Thymus (tissue), 11 donors: ENCODE results near the gene CEP72. TPM values are rescaled to one million over a fixed set of nuclear protein-coding genes. Genes with fewer than 3 reads are reported as not detected.

Source experiments
- DNase-seq, 9 donors: peaks; one replicate each; pipeline ENCODE4 v3.0.0-alpha.2; 2013; ENCODE audit warnings: low spot score in 9 of 9, low read depth in 6 of 9, missing footprints in 1 of 9
- H3K27ac ChIP-seq, 2 donors: one replicate each; pipeline ENCODE4 v1.5.1; 2013; ENCODE audit warnings: control low read depth in 1 of 2, low read depth in 1 of 2, low read length in 1 of 2, mild to moderate bottlenecking in 1 of 2, moderate library complexity in 1 of 2
- H3K27me3 ChIP-seq, 2 donors: one replicate each; pipeline ENCODE4 v1.5.1; 2013; ENCODE audit warnings: low read length in 1 of 2; ENCODE audit not compliant: control insufficient read depth in 2 of 2, insufficient read depth in 1 of 2
- H3K36me3 ChIP-seq, 2 donors: one replicate each; pipeline ENCODE4 v1.5.1; 2013; ENCODE audit warnings: low read length in 1 of 2, mild to moderate bottlenecking in 1 of 2, moderate library complexity in 1 of 2; ENCODE audit not compliant: control insufficient read depth in 2 of 2, insufficient read depth in 2 of 2
- H3K4me1 ChIP-seq, 2 donors: one replicate each; pipeline ENCODE4 v1.5.1; 2013; ENCODE audit warnings: low read length in 2 of 2; ENCODE audit not compliant: control insufficient read depth in 2 of 2, insufficient read depth in 2 of 2
- H3K4me3 ChIP-seq, 2 donors: one replicate each; pipeline ENCODE4 v1.5.1; 2013; ENCODE audit warnings: low read length in 2 of 2, control low read depth in 1 of 2, mild to moderate bottlenecking in 1 of 2
- H3K9me3 ChIP-seq, 2 donors: one replicate each; pipeline ENCODE4 v1.5.1; 2013; ENCODE audit warnings: low read length in 1 of 2, mild to moderate bottlenecking in 1 of 2; ENCODE audit not compliant: control insufficient read depth in 2 of 2, insufficient read depth in 1 of 2
- WGBS: extraction: QIAGEN DNeasy Blood & Tissue Kit; methylation state at CpG from one replicate; pipeline ENCODE4 v1.1.7; 2013; 5-methylcytosine and 5-hydroxymethylcytosine counted together
- polyA plus RNA-seq: library from polyadenylated mRNA; stranded (reverse); fragments of 200-250 nt; gene quantifications from one replicate; pipeline ENCODE4 v1.2.3, GENCODE V29; 2013
- total RNA-seq: library from RNA; stranded (reverse); fragments of 120-200 nt; gene quantifications from one replicate; pipeline ENCODE4 v1.2.4, GENCODE V29; 2013
- donor health status: healthy.

CEP72 gene
- total and polyA plus RNA-seq, 2 donors: 5.0 to 6.0 TPM

DNA sequence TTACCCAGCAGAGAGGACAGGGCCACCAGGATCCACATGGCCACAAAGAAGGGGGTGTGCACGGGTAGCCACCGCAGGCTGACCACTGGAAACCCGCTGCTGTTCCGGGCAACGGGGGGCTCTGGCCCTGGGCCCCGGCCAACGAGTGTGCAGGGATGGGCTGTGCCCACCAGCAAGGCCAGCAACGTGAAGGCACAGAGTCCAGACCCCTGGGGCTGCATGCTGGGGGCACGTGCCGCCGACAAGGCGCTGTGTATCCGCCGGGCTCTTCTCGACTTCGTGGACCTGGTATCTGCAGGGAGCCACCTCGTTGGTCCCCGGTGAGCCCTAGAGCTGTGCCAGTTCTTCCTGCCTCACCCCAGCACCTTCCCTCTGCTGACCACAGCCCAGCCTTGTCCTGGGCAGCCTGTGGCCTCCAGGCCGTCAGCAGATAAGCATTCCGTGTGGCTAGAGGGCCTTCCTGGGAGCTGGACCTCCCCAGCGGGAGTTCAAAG lies 42.2 kb upstream of the CEP72 start:
- DNase-seq: no peak
- Histone ChIP-seq H3K27ac (no peak overlapping the region), H3K4me3 (no peak overlapping the region), H3K27me3 (peaks cover 5 to 37% of the 10 kb centered on the region in 2 donors), H3K36me3 (no peaks in the 10 kb centered on the region), H3K9me3 (no peaks in the 10 kb centered on the region), H3K4me1 (no peaks in the 10 kb centered on the region)
- WGBS: 92% methylated on average over 21 of the region's 21 CpGs

DNA sequence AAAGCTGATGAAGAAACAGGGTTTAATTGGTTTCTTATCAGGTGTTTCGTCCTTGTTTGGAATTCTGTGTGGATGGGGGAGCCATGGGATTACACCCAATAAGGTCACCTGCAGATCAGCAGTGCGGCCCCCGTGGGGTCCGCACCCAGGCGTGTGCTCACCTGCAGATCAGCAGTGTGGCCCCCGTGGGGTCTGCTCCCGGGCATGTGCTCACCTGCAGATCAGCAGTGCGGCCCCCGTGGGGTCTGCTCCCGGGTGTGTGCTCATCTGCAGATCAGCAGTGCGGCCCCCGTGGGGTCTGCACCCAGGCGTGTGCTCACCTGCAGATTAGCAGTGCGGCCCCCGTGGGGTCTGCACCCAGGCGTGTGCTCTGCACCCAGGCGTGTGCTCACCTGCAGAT lies 41.7 kb upstream of the CEP72 start:
- Histone ChIP-seq H3K36me3 (no peaks in the 10 kb centered on the region), H3K4me3 (no peak overlapping the region), H3K27me3 (peaks cover 5 to 38% of the 10 kb centered on the region in 2 donors), H3K9me3 (no peaks in the 10 kb centered on the region), H3K4me1 (no peaks in the 10 kb centered on the region), H3K27ac (no peak overlapping the region)
- WGBS: 94% methylated on average over 17 of the region's 17 CpGs
- no peak for DNase-seq

DNA sequence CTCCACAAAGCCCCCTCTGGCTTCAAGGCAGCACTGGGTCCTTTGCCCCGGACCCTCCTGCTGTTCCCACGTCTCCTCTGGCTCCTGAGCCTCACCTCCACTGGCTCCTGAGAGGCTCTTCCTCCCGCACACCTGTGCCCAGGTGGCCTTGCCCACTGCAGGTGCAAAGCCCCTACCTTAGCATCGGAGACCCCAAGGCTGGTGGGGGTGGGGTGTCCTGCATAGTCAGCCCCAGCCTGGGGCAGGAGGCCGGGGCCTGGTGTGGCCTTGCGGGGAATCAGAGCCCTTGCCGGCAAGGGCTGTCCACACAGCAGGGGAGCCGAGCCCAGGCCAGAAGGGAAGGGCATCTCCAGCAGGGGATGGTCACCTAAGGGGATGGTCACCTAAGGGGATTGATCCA lies 41.3 kb upstream of the CEP72 start:
- H3K9me3 ChIP-seq: no peaks in the 10 kb centered on the region
- no peak for DNase-seq
- WGBS: 94% methylated on average over 8 of the region's 8 CpGs
- H3K36me3 ChIP-seq: no peaks in the 10 kb centered on the region
- H3K27me3 ChIP-seq: peaks cover 5 to 36% of the 10 kb centered on the region in 2 donors
- H3K4me3 ChIP-seq: no peak overlapping the region
- H3K27ac ChIP-seq: no peak overlapping the region
- H3K4me1 ChIP-seq: no peaks in the 10 kb centered on the region

GRCh38 chr5:571791-572190 lies 40.3 kb upstream of the CEP72 start:
- no peak overlapping the region for H3K4me3 ChIP-seq
- H3K27ac ChIP-seq: no peak overlapping the region
- no peaks in the 10 kb centered on the region for H3K36me3 ChIP-seq
- no peak for DNase-seq
- H3K27me3 ChIP-seq: peaks cover 2 to 30% of the 10 kb centered on the region in 2 donors
- no peaks in the 10 kb centered on the region for H3K4me1 ChIP-seq
- H3K9me3 ChIP-seq: no peaks in the 10 kb centered on the region
- 94% methylated on average over 13 of the region's 13 CpGs for WGBS

- no peak for DNase-seq
- 81% methylated on average over 14 of the region's 14 CpGs for WGBS
- peaks cover 0 to 26% of the 10 kb centered on the region in 2 donors for H3K27me3 ChIP-seq
Observed at GRCh38 chr5:572398-573019, 39.6 kb upstream of the CEP72 start.

DNA sequence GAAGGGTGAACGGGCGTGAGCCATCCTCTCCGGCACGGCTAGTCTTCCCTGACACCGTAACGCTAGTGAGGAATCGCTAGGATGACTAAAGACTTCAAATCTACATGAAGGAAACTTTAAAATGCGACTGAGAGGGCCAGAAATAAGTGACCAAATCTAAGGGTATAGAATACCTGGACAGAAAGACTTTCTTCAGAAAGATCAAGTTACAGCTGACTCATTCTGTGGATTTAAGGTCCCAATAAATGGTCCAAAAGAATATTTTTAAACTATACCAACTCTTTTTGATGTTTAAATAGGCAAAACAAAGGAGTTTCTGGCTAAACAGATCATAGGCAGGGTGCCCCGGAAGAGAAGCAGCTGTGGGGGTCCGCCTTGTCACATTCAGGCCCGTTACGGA lies 38.9 kb upstream of the CEP72 start:
- no peak for DNase-seq
- Histone ChIP-seq H3K27me3 (peaks cover 0 to 19% of the 10 kb centered on the region in 2 donors), H3K9me3 (peaks cover 0 to 3% of the 10 kb centered on the region in 2 donors), H3K36me3 (no peaks in the 10 kb centered on the region), H3K4me1 (no peaks in the 10 kb centered on the region), H3K4me3 (no peak overlapping the region), H3K27ac (no peak overlapping the region)
- 96% methylated on average over 12 of the region's 12 CpGs for WGBS

More at GRCh38 chr5:572398-573019, 39.6 kb upstream of the CEP72 start:
- Histone ChIP-seq H3K27ac (no peak overlapping the region), H3K9me3 (peaks cover 0 to 3% of the 10 kb centered on the region in 2 donors), H3K4me3 (no peak overlapping the region), H3K36me3 (no peaks in the 10 kb centered on the region), H3K4me1 (no peaks in the 10 kb centered on the region)

- no peak overlapping the region for H3K27ac ChIP-seq
- WGBS: 56% methylated on average over 16 of the region's 16 CpGs
- peaks cover 0 to 3% of the 10 kb centered on the region in 2 donors for H3K9me3 ChIP-seq
- H3K36me3 ChIP-seq: no peaks in the 10 kb centered on the region
- H3K27me3 ChIP-seq: peaks cover 0 to 13% of the 10 kb centered on the region in 2 donors
- H3K4me1 ChIP-seq: no peaks in the 10 kb centered on the region
- H3K4me3 ChIP-seq: no peak overlapping the region
- DNase-seq: no peak
Observed at GRCh38 chr5:573976-574375, 38.2 kb upstream of the CEP72 start.

- DNase-seq: no peak
Observed at GRCh38 chr5:574906-575305, 37.2 kb upstream of the CEP72 start.

GRCh38 chr5:575636-576035 lies 36.5 kb upstream of the CEP72 start:
- H3K36me3 ChIP-seq: no peaks in the 10 kb centered on the region
- DNase-seq: no peak
- no peak overlapping the region for H3K4me3 ChIP-seq
- H3K27me3 ChIP-seq: peaks cover 3 to 24% of the 10 kb centered on the region in 2 donors
- 83% methylated on average over 4 of the region's 4 CpGs for WGBS
- H3K9me3 ChIP-seq: peaks cover 0 to 3% of the 10 kb centered on the region in 2 donors
- no peaks in the 10 kb centered on the region for H3K4me1 ChIP-seq
- no peak overlapping the region for H3K27ac ChIP-seq

More at GRCh38 chr5:574906-575305, 37.2 kb upstream of the CEP72 start:
- H3K4me3 ChIP-seq: no peak overlapping the region
- H3K9me3 ChIP-seq: peaks cover 0 to 3% of the 10 kb centered on the region in 2 donors
- 94% methylated on average over 16 of the region's 16 CpGs for WGBS
- no peak overlapping the region for H3K27ac ChIP-seq
- no peaks in the 10 kb centered on the region for H3K4me1 ChIP-seq
- no peaks in the 10 kb centered on the region for H3K36me3 ChIP-seq
- H3K27me3 ChIP-seq: peaks cover 3 to 21% of the 10 kb centered on the region in 2 donors
